ENCODE measurements around the gene DENND5A.

DNA sequence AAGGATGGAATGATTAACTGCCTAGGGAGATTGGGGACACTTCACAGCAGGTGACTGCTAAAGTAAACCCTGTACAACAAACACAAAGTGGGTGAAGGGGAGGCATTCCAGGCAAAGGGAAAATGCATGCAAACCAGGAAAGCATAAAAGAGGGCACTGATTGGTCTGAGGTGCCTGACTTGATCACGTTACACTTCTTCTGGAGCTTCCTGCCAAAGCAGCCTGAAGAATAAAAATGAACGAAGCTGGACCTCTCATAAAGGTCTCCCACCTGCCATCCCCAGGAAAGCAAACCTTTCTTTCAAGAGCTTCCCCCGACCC lies 127.1 kb downstream of the DENND5A start:
- TF ChIP-seq, protein P1, sequence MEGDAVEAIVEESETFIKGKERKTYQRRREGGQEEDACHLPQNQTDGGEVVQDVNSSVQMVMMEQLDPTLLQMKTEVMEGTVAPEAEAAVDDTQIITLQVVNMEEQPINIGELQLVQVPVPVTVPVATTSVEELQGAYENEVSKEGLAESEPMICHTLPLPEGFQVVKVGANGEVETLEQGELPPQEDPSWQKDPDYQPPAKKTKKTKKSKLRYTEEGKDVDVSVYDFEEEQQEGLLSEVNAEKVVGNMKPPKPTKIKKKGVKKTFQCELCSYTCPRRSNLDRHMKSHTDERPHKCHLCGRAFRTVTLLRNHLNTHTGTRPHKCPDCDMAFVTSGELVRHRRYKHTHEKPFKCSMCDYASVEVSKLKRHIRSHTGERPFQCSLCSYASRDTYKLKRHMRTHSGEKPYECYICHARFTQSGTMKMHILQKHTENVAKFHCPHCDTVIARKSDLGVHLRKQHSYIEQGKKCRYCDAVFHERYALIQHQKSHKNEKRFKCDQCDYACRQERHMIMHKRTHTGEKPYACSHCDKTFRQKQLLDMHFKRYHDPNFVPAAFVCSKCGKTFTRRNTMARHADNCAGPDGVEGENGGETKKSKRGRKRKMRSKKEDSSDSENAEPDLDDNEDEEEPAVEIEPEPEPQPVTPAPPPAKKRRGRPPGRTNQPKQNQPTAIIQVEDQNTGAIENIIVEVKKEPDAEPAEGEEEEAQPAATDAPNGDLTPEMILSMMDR (IDR thresholded peaks at IDR 0.05): no peak
- TF ChIP-seq POLR2A (IDR thresholded peaks at IDR 0.05): no peak

Data from body of pancreas (tissue), 4 donors.